Stimulated activated CD8-positive, alpha-beta memory T cell treated with anti-CD3 and anti-CD28 coated beads, Interleukin-12 subunit alpha, Interleukin-12 subunit beta, amount 100 ng/mL, for 4 hours (primary cell): ENCODE results near the gene IRAK2.
"Not testable (repeated sequence)": the region's sequence is repeated elsewhere in the genome, so short reads cannot be mapped to it uniquely, and the experiment has no call there.

Experiments used
- DNase-seq: peaks from one replicate; pipeline ENCODE4 v3.0.0-alpha.2; 2020; ENCODE audit warnings: low read depth

The IRAK2 gene

GRCh38 chr3:10255835-10256234 lies 91.1 kb downstream of the IRAK2 start:
- no peak for DNase-seq

- DNase-seq, result no peak
Observed at GRCh38 chr3:10259036-10259435, 94.3 kb downstream of the IRAK2 start.

GRCh38 chr3:10259798-10260197 lies 95.1 kb downstream of the IRAK2 start:
- no peak for DNase-seq

DNA sequence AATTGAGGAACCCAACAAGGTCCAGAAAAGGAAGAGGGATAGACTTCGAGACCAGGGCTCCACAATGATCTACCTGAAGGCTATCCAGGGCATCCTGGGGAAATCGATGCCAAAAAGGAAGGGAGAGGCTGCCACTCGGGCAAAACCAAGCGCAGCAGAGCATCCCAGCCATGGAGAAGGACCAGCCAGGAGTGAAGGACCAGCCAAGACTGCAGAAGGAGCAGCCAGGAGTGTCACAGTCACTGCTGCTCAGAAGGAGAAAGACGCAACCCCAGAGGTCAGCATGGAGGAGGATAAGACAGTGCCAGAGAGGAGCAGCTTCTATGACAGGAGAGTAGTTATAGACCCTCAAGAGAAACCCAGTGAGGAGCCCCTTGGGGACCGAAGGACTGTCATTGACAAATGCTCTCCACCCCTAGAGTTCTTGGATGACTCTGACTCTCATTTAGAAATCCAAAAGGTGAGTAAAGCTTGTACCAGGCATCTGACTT lies 95.5 kb downstream of the IRAK2 start:
- DNase-seq, result no peak

- no peak for DNase-seq
Observed at GRCh38 chr3:10262027-10262426, 97.3 kb downstream of the IRAK2 start.

GRCh38 chr3:10263646-10264363 lies 99.1 kb downstream of the IRAK2 start:
- DNase-seq, result peak; percentile 36

DNA sequence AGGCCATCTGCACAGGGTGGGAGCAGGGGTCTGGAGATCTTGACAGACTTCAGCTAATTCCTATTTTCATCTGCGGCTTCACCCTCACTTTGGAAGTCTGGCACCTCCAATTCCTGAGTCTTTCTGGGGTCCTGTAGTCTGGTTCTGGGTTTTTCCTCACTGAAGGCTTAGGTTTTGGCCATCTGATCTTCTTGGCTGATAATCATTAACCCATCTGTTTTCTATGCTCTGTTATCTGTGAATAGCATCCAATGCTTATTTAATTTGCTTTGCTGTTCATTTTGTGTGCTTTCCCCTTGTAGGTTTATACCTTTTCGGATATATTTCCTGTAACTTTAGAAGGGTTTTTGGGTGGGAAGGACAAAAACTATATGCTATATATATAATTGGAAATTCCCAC lies 101.1 kb downstream of the IRAK2 start:
- no peak for DNase-seq

- DNase-seq, result not testable (repeated sequence)
Observed at GRCh38 chr3:10266936-10267335, 102.2 kb downstream of the IRAK2 start.

DNA sequence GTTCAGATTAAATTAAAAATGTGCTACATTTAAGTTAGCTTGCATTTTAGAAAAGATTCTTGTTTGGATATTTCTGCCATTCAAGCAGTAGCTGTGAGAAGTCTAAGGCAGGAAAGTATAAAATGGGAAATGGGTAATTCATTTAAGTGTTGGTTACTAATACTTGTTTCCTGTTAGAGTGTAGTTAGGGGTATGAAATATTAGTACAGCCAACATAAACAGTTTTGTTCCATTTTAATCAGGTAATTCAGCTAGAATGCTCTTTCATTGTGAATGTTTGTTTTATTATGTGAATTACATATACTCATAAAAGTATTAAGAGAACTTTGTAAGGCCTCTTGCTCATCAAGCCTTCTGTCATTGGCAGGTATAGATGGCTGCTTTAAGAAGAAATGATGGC lies 103.4 kb downstream of the IRAK2 start:
- no peak for DNase-seq

- DNase-seq, result no peak
Observed at GRCh38 chr3:10268930-10269329, 104.2 kb downstream of the IRAK2 start.

DNA sequence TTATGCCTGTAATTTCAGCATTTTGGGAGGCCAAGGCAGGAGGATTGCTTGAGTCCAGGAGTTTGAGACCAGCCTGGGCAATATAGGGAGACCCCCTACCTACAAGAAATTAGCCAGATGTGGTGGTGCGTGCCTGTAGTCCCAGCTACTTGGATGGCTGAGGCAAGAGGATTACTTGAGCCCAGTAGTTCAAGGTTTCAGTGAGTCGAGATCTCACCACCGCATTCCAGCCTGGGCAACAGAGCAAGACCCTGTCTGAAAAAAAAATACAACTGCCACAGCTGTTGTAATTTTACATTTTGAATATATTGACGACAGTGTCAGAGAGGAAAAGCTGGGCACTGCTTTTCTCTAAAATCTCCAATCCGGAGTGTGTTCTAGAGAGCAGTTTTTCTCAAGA lies 104.7 kb downstream of the IRAK2 start:
- no peak for DNase-seq

DNA sequence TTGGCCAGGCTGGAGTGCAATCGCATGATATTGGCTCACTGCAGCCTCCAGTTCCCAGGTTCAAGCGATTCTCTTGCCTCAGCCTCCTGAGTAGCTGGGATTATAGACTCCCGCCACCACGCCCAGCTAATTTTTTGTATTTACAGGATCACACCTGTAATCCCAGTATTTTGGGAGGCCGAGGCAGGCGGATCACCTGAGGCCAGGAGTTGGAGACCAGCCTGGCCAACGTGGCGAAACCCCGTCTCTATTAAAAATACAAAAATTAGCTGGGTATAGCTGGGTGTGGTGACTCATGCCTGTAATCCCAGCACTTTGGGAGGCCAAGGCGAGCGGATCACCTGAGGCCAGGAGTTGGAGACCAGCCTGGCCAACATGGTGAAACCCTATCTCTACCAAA lies 107.8 kb downstream of the IRAK2 start:
- DNase-seq, result not testable (repeated sequence)

DNA sequence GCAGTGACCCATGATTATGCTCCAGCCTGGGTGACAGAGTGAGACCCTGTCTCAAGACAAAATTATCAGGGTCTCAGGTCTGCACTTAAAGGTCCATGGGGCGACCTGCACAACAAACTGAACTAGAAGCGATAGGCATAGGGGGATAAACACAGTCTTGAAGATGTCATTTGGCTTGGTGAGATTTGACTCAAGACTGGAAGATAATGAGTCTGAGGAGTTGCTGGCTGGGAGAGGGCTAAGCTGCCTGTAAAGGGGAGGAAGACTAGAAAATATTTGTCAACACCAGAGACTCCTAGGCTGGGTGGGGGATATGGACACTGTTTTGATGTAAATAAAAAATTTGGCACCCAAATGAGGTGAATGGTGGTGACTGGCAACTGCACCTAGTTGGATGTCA lies 108.3 kb downstream of the IRAK2 start:
- no peak for DNase-seq

GRCh38 chr3:10273702-10274305 lies 109.1 kb downstream of the IRAK2 start:
- no peak for DNase-seq

- no peak for DNase-seq
Observed at GRCh38 chr3:10274601-10275000, 109.9 kb downstream of the IRAK2 start.

GRCh38 chr3:10277115-10277625 lies 112.5 kb downstream of the IRAK2 start:
- no peak for DNase-seq

- DNase-seq, result no peak
Observed at GRCh38 chr3:10278501-10278900, 113.8 kb downstream of the IRAK2 start.

- DNase-seq, result no peak
Observed at GRCh38 chr3:10279384-10280176, 114.9 kb downstream of the IRAK2 start.

- no peak for DNase-seq
Observed at GRCh38 chr3:10280177-10280529, 115.4 kb downstream of the IRAK2 start.

DNA sequence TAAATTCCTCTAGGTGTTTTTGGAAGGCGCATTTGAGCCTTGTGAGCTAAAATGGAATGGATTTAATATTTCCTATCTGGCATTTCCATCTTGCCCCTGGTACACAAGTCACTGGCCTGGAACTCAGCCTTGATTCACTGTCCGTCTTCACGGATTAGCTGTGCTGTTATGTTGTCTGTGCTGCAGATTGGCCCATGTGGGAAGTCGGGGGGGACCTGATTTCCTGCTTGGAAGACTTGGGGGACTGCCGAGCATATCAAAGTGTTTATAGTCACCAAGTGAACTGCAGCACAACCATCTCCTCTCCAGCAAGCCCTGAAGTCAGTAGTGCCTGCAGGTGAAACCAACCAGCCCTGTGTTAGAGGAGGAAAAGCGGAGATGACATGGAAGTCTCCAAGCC lies 115.9 kb downstream of the IRAK2 start:
- DNase-seq, result no peak

DNA sequence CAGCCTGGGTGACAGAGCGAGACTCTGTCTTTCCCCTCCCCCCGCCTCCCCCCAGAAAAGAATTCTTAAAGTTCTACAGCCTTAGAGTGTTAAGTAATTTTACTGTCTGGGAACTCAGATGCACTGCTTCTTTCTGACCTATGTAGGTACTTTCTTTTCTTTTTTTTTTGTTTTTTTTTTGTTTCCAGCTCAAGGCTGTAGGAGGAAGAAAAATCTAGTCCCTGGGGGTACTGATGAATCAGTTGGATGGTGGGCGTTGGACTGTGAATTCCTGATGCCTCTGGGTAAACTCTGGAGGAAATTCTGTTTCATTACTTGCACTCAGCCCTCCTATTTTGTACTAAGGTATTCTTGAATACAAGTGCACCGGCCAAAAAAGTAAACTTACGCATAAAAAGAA lies 117.2 kb downstream of the IRAK2 start:
- no peak for DNase-seq

GRCh38 chr3:10283638-10284037 lies 118.9 kb downstream of the IRAK2 start:
- no peak for DNase-seq

DNA sequence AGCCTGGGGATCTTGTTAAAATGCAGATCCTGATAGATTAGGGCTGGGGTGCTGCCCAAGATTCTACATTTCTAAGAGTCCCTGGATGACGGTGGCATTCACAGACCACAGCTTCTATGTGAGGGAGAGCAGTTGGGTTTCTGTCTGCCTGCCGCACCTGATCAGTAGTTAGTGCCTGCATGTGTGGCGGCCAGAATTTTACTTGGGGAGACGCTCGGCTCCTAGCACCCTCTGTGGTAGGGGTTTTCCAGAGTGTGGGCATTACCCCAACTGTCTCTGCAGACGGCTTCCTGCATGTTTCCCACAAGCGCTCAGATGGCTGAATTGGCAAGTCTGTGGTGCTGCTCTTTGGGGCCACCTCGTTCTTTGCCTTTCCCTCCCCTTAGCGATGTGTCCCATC lies 119.8 kb downstream of the IRAK2 start:
- no peak for DNase-seq
